ENCODE data around the gene CELF2. TPM values are rescaled to one million over a fixed set of nuclear protein-coding genes. Genes with fewer than 3 reads are reported as not detected.

CELF2 gene
- total RNA-seq, 1 experiment from 2014 or later, result 0.07 TPM

DNA sequence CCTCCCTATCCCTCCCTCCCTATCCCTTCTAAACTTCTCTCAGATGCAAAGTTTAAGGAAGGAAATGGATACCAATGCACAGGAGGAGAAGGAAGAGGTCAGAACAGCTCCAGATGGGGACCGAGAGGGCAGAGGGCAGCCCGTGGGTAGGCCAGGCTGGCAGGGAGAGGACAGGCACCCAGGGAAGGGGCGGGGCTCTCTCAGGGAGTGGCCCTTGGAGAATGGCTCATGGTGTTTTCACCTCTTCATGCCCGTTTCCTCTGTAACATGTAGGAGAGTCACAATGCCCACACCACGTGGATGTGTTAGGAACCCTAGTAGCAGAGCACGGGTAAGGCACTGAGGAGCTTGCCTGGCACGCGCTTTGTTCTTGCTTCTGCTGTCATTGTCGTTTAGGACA, 264.5 kb downstream of the CELF2 start:
- peaks cover 44% of the 10 kb centered on the region for H3K27me3 Mint-ChIP-seq (ENCODE audit: insufficient read depth, unreplicated experiment)
- no peak overlapping the region for H3K27ac Mint-ChIP-seq (ENCODE audit: low read depth, unreplicated experiment)
- H3K9me3 Mint-ChIP-seq (ENCODE audit: unreplicated experiment), result no peaks in the 10 kb centered on the region
- TF ChIP-seq, protein P1, sequence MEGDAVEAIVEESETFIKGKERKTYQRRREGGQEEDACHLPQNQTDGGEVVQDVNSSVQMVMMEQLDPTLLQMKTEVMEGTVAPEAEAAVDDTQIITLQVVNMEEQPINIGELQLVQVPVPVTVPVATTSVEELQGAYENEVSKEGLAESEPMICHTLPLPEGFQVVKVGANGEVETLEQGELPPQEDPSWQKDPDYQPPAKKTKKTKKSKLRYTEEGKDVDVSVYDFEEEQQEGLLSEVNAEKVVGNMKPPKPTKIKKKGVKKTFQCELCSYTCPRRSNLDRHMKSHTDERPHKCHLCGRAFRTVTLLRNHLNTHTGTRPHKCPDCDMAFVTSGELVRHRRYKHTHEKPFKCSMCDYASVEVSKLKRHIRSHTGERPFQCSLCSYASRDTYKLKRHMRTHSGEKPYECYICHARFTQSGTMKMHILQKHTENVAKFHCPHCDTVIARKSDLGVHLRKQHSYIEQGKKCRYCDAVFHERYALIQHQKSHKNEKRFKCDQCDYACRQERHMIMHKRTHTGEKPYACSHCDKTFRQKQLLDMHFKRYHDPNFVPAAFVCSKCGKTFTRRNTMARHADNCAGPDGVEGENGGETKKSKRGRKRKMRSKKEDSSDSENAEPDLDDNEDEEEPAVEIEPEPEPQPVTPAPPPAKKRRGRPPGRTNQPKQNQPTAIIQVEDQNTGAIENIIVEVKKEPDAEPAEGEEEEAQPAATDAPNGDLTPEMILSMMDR (IDR thresholded peaks at IDR 0.05; ENCODE audit: unreplicated experiment), result no peak
- DNase-seq (ENCODE audit: unreplicated experiment), result no peak
- H3K4me1 Mint-ChIP-seq (ENCODE audit: insufficient read depth, unreplicated experiment), result no peaks in the 10 kb centered on the region
- intact Hi-C loops (cut with micrococcal nuclease), result no loop called here
- H3K36me3 Mint-ChIP-seq (ENCODE audit: insufficient read depth, unreplicated experiment), result no peaks in the 10 kb centered on the region
- BruUV-seq (replicated peaks), result no TSS peak
- H3K4me3 Mint-ChIP-seq (ENCODE audit: unreplicated experiment), result no peak overlapping the region
- CTCF ChIA-PET, result interaction anchor here (0.6 to 0.8 kb wide), 2 partner anchors 12 to 1004 kb away, joined by 3 to 4 read pairs; no protein-coding TSS in a partner anchor
- POLR2A ChIA-PET, result no interaction called here

- no TSS peak for BruUV-seq (replicated peaks)
- Mint-ChIP-seq H3K9me3 (ENCODE audit: unreplicated experiment) (no peaks in the 10 kb centered on the region), H3K4me3 (ENCODE audit: unreplicated experiment) (no peak overlapping the region), H3K36me3 (ENCODE audit: insufficient read depth, unreplicated experiment) (no peaks in the 10 kb centered on the region), H3K4me1 (ENCODE audit: insufficient read depth, unreplicated experiment) (no peaks in the 10 kb centered on the region), H3K27me3 (ENCODE audit: insufficient read depth, unreplicated experiment) (peaks cover 39% of the 10 kb centered on the region), H3K27ac (ENCODE audit: low read depth, unreplicated experiment) (no peak overlapping the region)
- intact Hi-C loops (cut with micrococcal nuclease), result no loop called here
- CTCF ChIA-PET, result interaction anchor here (0.8 kb wide), 1 partner anchor 12 kb away, joined by 3 read pairs; no protein-coding TSS in a partner anchor
- TF ChIP-seq, protein P1 (IDR thresholded peaks at IDR 0.05; ENCODE audit: unreplicated experiment), result no peak
- POLR2A ChIA-PET, result no interaction called here
- DNase-seq (ENCODE audit: unreplicated experiment), result no peak
Measured at GRCh38 chr10:11282661-11283060, 265.0 kb downstream of the CELF2 start.

- H3K4me3 Mint-ChIP-seq (ENCODE audit: unreplicated experiment), result no peak overlapping the region
Measured at GRCh38 chr10:11284291-11285085, 266.8 kb downstream of the CELF2 start.

GRCh38 chr10:11285171-11285570, 267.5 kb downstream of the CELF2 start:
- H3K27ac Mint-ChIP-seq (ENCODE audit: low read depth, unreplicated experiment), result no peak overlapping the region
- POLR2A ChIA-PET, result no interaction called here
- H3K36me3 Mint-ChIP-seq (ENCODE audit: insufficient read depth, unreplicated experiment), result no peaks in the 10 kb centered on the region
- intact Hi-C loops (cut with micrococcal nuclease), result no loop called here
- peak; percentile 4 for DNase-seq (ENCODE audit: unreplicated experiment)
- no peaks in the 10 kb centered on the region for H3K9me3 Mint-ChIP-seq (ENCODE audit: unreplicated experiment)
- CTCF ChIA-PET, result no interaction called here
- TF ChIP-seq, protein P1 (IDR thresholded peaks at IDR 0.05; ENCODE audit: unreplicated experiment), result no peak
- H3K27me3 Mint-ChIP-seq (ENCODE audit: insufficient read depth, unreplicated experiment), result peaks cover 29% of the 10 kb centered on the region
- H3K4me3 Mint-ChIP-seq (ENCODE audit: unreplicated experiment), result no peak overlapping the region
- BruUV-seq (replicated peaks), result no TSS peak
- no peaks in the 10 kb centered on the region for H3K4me1 Mint-ChIP-seq (ENCODE audit: insufficient read depth, unreplicated experiment)

More at GRCh38 chr10:11284291-11285085, 266.8 kb downstream of the CELF2 start:
- H3K4me1 Mint-ChIP-seq (ENCODE audit: insufficient read depth, unreplicated experiment), result no peaks in the 10 kb centered on the region
- no peaks in the 10 kb centered on the region for H3K9me3 Mint-ChIP-seq (ENCODE audit: unreplicated experiment)
- ChIA-PET POLR2A (no interaction called here), CTCF (no interaction called here)
- TF ChIP-seq, protein P1 (IDR thresholded peaks at IDR 0.05; ENCODE audit: unreplicated experiment), result no peak
- no TSS peak for BruUV-seq (replicated peaks)
- H3K36me3 Mint-ChIP-seq (ENCODE audit: insufficient read depth, unreplicated experiment), result no peaks in the 10 kb centered on the region
- DNase-seq (ENCODE audit: unreplicated experiment), result no peak
- H3K27me3 Mint-ChIP-seq (ENCODE audit: insufficient read depth, unreplicated experiment), result peaks cover 29% of the 10 kb centered on the region
- no peak overlapping the region for H3K27ac Mint-ChIP-seq (ENCODE audit: low read depth, unreplicated experiment)
- intact Hi-C loops (cut with micrococcal nuclease), result no loop called here

All from MCF 10A (cell line).